GM21423 (cell line): Measurements from ENCODE around the gene SEMA3D.
A peak's percentile ranks its signal among the peaks of the same experiment; 100 is the strongest.

ENCODE experiments used
- ATAC-seq: cut with Tn5 transposase; IDR thresholded peaks from one replicate; pipeline ENCODE4 v1.9.1; 2021; ENCODE audit warnings: mild to moderate bottlenecking, moderate library complexity; ENCODE audit not compliant: unreplicated experiment

Gene SEMA3D

GRCh38 chr7:85186521-85187241, at the start of gene SEMA3D:
Gene SEMA3D, minus strand, starts transcription at chr7:85187056. Its CDS starts 65,165 bp downstream, at chr7:85121891.
- ATAC-seq = peak; percentile 95

- ATAC-seq = no peak
Observed at GRCh38 chr7:85234730-85235129, 47.9 kb upstream of the SEMA3D start.

GRCh38 chr7:85232068-85232467, 45.2 kb upstream of the SEMA3D start:
- no peak for ATAC-seq

GRCh38 chr7:85230623-85231022, 43.8 kb upstream of the SEMA3D start:
- no peak for ATAC-seq

GRCh38 chr7:85229544-85229943, 42.7 kb upstream of the SEMA3D start:
- no peak for ATAC-seq

- ATAC-seq = no peak
Observed at GRCh38 chr7:85226361-85227085, 39.7 kb upstream of the SEMA3D start.

- ATAC-seq = no peak
Observed at GRCh38 chr7:85224171-85224570, 37.3 kb upstream of the SEMA3D start.

- ATAC-seq = no peak
Observed at GRCh38 chr7:85222522-85222921, 35.7 kb upstream of the SEMA3D start.

GRCh38 chr7:85221796-85222195, 34.9 kb upstream of the SEMA3D start:
- no peak for ATAC-seq

- ATAC-seq = no peak
Observed at GRCh38 chr7:85220651-85221050, 33.8 kb upstream of the SEMA3D start.

GRCh38 chr7:85220023-85220422, 33.2 kb upstream of the SEMA3D start:
- no peak for ATAC-seq

GRCh38 chr7:85217085-85217484, 30.2 kb upstream of the SEMA3D start:
- ATAC-seq = no peak

- ATAC-seq = peak; percentile 82
Observed at GRCh38 chr7:85215098-85215497, 28.2 kb upstream of the SEMA3D start.

GRCh38 chr7:85213500-85213899, 26.6 kb upstream of the SEMA3D start:
- no peak for ATAC-seq

GRCh38 chr7:85205754-85206153, 18.9 kb upstream of the SEMA3D start:
- ATAC-seq = no peak

- ATAC-seq = no peak
Observed at GRCh38 chr7:85204496-85204895, 17.6 kb upstream of the SEMA3D start.

- no peak for ATAC-seq
Observed at GRCh38 chr7:85204061-85204460, 17.2 kb upstream of the SEMA3D start.

- no peak for ATAC-seq
Observed at GRCh38 chr7:85201209-85201608, 14.4 kb upstream of the SEMA3D start.

GRCh38 chr7:85196696-85197095, 9.8 kb upstream of the SEMA3D start:
- ATAC-seq = no peak

GRCh38 chr7:85191383-85191782, 4.5 kb upstream of the SEMA3D start:
- no peak for ATAC-seq

GRCh38 chr7:85186083-85186520, 754 bp downstream of the SEMA3D start:
- ATAC-seq = peak; percentile 27

- no peak for ATAC-seq
Observed at GRCh38 chr7:85185424-85186082, 1.3 kb downstream of the SEMA3D start.
